Ecto neural progenitor cell (in vitro differentiated cells): Measurements from ENCODE around the gene PPP2R2C.

Source experiments
- DNase-seq: peaks from one replicate; pipeline ENCODE4 v3.0.0-alpha.2; 2018; ENCODE audit warnings: low spot score

Gene PPP2R2C

DNA sequence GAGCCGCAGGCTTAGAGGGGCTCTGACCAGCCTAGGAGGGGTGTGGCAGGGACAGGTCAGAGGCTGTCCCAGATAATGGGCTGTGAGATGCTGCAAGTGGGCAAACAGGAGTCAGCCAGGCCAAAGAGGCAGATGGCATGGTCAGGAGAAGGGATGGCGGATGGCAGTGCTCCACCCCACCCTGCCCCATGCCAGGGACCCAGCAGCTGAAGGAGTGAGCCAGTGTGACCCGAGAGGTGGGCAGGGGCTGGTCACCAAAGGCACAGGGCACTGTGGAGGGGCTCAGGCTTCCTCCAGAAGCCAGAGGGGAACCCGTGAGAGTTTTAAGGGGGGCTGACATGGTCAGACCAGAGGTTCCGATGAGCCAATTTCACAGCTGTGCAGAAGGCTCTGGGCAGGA is 105.8 kb downstream of the PPP2R2C start:
- no peak for DNase-seq

DNA sequence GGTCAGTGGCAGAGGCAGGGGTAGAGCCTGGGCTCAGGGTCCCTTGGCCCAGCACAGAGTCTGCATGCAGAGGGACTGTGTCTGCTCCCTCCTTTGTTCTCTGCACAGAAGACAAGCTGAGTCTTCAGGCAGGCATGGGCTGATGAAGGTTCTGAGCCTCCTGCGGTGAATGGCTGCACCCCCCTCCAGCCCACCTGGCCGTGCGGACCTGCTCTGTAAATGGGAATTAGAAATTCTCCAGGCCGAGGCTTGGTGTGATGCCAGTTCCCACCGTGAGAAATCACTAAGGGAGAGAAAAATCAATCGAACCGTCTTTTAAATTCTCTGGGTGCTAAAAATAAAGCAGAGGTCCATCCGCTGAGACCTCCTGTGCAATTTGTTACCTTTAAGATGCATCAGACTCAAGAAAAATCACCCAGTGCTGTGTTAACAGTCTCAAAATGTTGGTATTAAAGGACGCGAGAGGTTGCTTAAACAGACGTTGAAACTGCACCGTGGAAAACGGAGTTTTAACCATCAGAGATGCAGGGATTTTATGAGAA is 106.8 kb downstream of the PPP2R2C start:
- no peak for DNase-seq

DNA sequence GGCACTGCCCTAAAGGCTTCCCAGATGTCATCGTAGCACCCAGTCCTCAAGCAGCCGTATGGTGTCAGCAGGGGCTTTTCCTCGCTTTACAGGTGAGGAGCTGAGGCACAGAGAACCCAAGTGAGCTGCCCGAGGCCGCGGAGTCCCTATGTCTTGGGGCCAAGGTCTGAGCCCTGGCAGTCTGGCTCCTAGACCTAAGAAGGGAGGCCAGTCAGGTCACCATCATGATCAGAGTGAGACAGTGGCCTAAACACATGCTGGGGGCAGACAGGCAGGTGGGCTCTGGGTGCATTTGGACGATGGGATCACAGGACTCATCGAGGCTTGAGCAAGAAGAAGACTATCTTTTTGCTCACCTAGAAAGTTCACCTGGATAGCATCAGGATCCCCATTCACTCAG is 107.8 kb downstream of the PPP2R2C start:
- DNase-seq: no peak

DNA sequence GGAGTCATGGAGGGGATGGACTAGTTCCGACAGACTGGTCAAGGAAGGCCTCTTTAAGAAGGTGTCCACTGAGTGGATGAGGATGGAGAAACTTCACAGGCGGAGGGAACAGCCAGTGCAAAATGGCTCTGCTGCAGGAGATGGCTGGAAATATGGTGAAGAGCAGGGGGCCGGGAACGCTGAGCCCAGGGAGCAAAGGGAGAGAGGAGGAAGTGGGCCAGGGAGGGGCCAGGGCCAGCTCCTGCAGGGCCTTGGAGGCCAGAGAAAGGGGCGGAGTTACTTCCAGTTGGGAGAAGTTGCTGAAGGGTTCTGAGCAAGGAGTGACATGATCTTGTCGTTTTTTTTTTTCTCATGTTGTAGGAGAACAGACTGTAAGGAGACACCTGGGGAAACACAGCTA is 108.3 kb downstream of the PPP2R2C start:
- DNase-seq: no peak

DNA sequence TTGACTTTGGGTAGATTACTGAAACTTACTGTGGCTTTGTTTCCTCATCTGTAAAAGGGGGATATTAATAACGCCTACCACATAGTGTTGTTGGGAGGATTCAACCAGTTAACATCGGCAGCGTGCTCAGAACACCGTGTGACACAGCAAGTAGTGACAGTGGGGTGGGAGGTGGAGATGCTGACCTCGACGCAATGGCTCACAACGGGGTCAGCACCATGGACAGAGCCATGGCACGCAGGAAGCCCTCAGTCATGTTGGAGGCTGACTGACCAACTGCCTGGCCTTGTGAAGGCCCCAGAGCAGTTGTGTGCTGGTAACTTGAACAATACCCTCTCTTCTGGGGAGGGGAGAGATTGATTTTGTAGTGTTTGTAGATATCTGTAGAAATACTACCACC is 109.5 kb downstream of the PPP2R2C start:
- DNase-seq: peak; percentile 85

DNA sequence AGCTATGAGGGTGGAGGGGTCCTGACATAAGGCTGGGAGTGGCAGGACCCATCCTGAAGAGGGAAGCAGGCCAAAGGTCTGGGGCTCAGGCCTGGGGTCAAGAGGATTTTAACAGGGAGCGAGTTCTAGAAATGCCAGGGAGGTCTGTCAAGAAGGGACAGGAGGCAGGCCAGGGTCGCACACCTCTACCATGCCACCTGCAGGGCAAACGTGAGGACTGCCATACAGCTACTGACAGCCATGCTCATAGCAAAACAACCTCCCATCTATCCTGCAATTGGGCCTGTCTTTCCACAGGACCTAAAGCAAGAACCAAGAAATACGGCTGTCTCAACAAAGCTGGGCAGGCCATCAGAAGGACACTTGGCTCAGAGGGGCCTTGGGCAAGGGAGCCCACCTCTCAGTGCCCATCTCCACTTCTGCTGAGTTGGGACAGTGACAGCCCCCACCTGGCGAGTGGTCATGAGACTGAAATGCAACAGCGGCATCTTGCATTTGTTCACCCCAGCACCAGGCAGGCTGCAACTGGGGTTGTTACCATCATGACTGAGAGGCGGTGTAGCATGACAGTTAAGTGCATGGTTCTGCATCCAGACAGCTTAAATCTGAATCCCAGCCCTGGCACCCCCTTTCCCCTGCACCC is 110.0 kb downstream of the PPP2R2C start:
- no peak for DNase-seq

DNA sequence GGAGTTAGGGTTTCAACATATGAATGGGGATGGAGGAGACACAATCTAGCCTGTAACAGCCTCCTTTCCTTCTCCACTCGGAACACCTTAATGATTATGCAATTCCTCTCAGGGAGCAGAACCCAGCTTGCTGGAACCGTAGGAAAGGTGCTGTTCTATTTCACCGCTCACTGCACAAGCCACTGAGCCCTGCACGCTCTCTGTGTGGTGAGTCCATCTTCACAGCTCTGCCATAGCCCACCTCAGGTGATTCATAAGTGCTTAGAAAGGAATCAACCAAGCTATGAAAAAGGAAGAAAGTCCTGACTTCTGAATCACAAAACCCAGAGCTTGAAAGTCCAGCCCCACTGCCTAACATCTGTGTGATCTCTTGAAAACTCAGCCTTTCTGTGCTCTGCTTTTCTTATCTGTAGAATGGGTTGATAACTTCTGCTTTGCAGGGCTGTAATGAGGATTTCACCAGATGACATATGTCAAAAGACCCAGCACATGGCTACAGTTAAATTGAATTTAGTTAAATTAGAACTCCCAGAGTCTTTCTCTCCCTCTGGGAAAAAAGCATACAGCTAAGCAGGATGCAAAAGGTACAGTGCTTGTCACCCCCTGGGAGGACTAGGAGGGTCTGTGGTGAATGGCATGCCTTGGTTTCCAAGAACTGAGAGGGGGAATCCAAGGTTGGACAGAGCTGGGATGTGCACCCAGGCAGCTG is 111.2 kb downstream of the PPP2R2C start:
- DNase-seq: no peak

DNA sequence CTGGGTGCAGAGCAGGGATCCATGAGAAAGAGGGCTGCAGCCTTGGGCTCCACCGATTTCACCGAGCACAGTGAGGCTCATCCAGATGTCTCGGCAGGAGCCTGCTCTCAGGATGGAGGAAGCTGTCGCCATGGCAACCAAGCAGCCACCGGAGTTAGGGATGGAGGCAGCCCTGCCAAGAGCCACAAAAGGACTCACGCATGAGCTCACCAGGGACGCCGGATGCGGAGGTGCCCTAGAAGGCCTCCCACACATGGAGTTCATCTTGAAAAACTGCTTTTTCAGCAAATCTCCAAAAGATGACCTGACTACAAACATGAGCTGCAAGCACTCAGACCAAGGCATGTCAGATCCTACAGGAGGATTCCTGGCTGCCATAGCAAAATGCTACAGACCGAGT is 112.0 kb downstream of the PPP2R2C start:
- peak; percentile 79 for DNase-seq

DNA sequence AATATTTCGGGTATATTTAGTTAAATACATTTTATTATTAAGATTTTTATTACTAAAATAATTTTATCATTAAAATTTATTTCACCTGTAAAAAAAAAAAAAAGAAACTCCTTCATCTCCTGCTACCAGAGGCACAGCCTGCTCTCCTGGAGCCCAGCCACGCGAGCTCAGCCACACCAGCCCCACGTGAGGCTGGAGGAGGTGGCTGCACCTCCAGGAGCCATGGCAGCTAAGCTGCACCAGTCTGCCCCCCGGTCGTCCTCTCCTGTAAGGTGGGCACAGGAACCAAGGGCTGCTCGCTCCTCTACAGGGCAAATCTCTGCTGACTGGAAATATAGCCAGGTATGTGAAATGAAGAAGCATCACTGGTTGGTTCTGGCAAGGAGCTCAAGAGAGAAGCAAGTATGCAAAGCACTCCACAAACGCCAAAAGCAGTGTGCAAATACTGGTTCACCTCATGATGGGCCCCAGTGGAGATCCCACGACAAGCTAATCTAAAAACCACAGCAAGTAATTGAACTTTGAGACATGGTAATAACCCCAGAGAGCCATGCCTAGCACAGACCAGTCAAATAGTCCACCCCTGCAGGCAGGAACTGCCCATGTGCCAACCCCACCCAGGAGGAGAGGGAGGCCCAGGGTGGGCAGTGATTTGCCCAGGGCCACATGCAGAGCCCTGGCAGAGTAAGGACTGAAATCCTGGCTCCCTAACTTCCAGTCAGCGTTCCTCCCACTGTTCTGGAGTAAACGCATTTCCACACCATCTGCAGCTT is 112.7 kb downstream of the PPP2R2C start:
- no peak for DNase-seq

DNA sequence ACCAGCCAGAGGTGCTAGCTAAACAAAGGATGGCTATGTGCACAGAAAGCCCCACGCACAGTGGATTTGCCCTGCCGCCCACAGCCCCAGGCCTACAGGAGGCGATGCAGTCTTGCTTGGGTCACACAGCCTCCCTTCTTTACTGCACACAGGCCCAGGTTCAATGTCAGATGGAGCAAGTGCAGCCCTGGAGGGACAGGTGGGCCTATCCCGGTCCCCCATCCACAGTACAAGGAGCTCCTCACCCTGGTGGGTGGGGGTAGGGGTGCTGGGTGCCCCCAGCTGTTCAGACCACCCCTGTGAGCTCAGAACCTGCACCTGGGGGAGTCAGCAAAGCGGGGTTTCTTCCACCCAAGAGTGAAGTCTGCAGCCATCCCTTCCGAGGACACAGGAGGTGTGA is 114.9 kb downstream of the PPP2R2C start:
- DNase-seq: no peak

DNA sequence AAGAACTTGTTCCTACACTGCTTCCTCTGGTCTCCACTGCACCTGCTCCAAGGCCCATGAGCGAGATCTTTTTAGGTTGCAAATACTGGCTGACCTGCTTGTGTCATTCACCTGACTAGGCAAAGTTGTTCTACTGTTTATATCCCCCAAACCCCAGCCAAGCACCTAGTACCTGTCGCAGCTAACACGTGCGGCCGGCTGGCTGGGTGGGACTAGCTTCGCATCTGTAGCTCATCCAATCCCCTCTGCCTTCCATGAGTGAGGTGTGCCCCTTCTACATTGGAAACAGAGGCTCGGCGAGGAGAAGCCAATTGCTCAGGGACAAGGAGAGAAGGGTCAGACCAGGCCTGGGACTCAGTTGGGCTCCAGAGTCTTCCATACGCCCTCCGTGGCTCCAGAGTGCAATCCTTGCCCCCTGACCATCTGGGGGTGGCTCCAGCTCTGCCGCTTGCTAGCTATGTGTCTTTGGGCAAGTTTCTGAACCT is 116.3 kb downstream of the PPP2R2C start:
- no peak for DNase-seq

DNA sequence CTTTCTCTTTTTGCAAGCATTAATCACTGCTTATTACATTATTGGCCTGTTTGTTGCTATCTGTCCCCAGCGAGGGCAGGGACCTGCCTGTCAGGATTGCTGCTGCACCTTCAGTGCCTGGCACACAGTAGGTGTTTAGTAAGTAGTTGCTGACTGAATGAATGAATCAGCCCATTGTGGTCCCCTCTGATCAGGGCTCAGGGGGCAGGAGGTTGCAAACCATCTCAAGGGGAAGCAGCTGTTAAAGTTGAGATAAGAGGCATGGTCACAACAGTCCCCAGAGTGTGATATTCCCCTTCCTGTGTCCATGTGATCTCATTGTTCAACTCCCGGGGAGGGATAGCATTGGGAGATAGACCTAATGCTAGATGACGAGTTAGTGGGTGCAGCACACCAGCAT is 117.4 kb downstream of the PPP2R2C start:
- DNase-seq: no peak

DNA sequence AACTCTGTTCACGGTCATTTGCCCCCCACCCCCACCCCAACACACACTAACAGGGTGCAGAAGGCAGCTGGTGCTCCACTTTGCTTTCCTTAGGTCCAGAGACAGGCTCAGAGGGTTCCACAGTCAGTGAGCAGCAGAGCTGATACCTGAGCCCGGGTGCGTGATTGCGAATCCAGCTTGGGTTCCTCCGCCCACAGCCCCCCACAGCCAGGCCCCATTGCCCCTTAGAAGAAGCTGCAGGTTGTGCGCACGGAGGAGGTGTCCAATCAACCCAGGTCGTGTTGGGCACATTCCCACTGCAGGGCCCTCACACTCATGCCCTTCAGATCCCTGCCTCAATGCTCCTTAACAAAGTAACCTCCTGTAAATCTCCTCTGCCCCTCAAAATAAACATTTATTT is 117.8 kb downstream of the PPP2R2C start:
- DNase-seq: no peak

DNA sequence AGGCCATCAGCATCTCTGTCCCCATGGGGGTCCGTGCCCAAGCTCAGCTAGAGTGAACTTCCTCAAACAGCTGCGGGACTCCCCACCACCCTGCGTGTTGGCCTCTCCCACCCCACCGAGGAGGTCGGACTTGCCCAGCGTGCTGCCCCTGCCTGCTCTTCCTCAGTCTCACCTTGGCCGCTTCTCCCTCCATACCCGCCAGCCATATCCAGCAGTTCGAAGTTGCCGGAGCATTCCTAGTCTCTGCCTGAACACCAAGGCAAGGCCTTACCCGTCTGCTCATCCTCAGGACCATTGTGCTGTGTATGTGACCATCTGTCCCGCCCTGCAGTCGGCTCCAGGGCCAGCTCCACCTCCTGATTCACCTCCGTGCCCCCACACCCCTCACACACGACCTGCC is 118.3 kb downstream of the PPP2R2C start:
- DNase-seq: no peak

DNA sequence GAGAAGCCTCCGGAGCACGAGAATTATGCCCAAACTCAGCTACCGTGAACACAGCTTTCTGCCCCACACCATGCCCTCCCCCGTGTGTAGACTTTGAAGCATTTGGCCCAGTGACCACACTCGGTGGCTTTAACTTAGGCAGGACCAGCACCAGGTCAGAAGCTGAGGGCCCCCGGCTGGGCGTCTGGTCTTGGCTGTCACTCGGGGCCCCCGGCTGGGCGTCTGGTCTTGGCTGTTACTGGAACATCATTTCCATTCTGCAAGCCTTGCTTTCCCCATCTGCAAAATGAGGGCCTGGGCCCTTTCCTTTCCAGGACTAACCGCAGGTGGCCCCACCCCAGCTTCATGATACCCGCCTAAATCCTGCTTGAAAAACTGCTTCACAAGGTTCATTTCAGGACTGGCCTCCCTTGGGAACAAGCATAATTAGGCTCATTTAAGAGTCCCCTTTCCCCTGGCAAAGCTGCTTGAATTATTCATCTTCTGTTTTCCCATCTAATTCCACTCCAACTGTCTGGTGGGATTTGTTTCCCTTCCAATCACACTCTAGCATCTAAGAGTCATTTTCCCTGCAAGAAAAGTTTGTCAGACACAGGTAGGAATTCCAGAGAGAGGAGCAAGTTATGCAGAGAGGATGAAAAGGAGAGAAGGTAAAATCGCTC is 120.3 kb downstream of the PPP2R2C start:
- DNase-seq: no peak

DNA sequence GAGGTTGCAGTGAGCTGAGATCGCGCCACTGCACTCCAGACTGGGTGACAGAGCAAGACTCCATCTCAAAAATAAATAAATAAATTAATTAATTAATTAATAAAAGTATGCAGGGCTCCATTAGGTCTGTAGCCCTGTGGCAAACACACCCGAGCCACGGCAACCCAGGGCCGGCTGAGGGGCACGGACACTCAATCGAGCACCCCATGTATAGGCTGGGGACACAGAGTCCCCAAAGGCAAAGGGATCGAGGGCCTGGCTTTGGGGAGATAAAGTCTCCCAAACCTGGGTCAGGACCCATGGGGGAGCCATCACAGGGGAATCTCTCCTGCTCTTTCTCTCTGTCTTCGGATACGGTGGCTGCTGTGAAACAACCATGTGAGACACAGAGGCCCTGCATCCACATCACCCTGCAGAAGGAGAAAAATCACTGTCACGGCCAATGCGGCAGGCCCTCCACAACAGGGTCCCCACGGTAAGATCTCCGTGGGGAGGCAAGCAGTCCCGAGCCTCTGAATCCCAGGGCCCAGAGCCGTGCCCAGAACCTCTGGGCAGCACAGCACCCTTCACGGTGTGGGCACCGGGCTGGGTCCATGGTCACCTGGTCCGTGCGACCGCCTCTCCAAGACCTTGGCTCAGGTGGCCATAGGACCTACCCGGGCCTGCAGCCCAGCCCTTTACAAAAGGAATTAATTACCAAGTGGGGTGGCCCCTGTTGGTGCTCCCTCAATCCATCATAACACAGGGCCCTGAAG is 121.0 kb downstream of the PPP2R2C start:
- DNase-seq: no peak

DNA sequence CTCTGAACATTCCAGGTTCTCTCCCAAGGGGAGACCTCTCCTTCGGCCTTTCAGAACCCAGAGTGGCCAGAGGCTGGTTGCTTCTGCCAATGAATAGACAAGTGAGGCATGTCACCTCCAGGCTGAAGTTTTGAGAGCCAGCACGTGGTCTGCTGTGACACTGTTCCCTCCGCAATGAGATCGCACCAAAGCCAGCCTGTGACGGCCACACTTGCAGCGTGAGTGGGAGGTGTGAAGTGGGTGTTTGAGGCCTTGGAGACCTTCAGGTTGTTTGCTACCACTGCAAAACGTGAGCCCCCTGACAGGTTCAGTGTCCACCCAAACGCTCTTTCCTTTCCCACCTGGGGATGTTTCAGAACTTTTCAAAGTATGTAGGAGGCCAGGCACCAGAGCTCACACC is 121.8 kb downstream of the PPP2R2C start:
- DNase-seq: no peak

DNA sequence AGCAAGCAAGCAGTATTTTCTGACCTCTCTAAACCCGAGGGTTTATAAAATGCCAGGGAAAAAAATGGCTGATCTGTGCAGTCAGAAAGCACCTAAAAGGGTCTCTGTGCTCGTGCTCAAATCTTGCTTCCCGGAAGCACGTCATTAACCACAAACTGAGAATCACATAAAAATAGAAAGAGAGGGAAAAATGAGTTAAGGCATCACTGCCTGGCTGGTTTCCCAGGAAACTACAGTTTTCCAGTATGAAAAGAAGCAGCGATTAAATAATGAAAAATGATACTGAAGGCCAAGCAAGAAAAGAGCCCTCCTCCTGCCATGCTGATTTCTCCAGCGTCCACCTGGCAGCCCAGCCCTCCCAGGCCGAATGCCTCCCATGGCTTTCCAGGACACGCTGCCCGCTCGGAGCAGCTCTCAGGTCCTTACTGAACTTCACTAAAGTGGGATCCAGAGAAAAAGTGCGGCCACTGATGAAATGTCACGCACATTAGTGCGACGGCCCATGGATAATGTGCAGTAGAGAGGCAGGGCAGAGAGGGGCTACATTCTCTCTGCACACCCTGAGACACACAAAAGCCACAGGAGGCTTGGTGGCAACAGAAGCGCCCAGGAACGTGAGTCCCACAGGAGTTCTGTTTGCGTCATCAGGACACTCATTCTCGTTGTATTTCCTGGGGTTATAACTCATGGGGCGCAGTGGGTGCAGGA is 122.4 kb downstream of the PPP2R2C start:
- DNase-seq: no peak

DNA sequence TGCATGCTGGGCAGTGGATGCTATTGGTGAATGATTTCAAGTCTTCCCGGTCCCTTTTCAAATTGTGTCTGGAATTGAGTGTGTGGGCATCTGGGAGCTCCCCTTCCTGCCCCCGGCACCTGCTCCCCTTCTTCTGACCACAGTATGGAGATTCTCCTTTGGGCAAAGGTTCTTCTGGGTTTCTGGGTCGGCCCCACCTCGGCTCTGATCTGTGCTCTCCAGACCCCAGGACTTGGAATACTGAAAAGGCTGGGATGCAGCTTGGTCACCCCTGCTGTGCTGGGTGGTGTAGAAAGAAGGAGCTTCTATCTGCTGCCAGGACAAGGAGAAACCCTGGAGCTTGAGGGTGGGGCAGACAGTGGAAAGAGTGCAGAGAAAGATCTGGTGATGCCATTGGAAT is 124.0 kb downstream of the PPP2R2C start:
- DNase-seq: no peak

DNA sequence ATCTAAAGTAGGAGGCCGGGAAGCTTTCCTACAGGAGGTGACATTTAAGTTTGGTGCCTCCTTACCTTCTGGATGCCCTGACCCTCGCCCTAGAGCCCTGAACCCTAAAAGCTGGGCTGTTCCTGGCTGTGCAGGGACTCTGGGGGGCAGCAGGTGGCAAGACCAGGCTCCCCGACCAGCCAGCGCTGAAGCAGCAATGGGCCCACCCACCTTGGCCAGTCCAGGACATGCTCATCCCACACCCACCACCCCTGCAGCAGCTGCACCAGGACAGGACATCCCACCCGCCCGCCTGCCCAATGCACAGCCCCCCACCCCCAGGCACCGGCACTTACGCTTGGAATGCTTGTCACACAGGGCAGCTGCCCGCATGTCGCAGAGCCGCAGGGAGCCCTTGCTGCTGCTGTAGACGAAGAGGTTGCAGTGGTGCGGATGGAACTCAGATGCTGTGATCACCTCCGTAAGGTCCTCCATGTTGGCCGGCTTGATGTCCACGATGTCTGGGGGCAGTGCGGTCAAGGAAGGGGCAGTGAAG is 124.8 kb downstream of the PPP2R2C start:
- DNase-seq: no peak
